Upper lobe of left lung (tissue), 6 donors: ENCODE data around the gene ALX1. TPM values are rescaled to one million over a fixed set of nuclear protein-coding genes. Genes with fewer than 3 reads are reported as not detected.

Experiments used
- ATAC-seq, 2 donors: fragments of 200-7000 bp; cut with Tn5 transposase; one replicate each; pipeline ENCODE4 v1.9.1; 2022; ENCODE audit warnings: mild to moderate bottlenecking in 2 of 2, moderate library complexity in 2 of 2; ENCODE audit not compliant: low FRiP score in 2 of 2
- DNase-seq, 2 donors: peaks; one replicate each; pipeline ENCODE4 v3.0.0-alpha.2; 2019 to 2020
- H3K27ac ChIP-seq, 4 donors: fragments of 200-600 bp; sonication (generic); one replicate each; pipeline ENCODE4 v1.5.1; 2016 to 2019
- H3K27me3 ChIP-seq, 4 donors: fragments of 200-600 bp; sonication (generic); one replicate each; pipeline ENCODE4 v1.5.1; 2017 to 2019
- H3K36me3 ChIP-seq, 4 donors: fragments of 200-600 bp; sonication (generic); one replicate each; pipeline ENCODE4 v1.5.1; 2016 to 2019
- H3K4me1 ChIP-seq, 4 donors: fragments of 200-600 bp; sonication (generic); one replicate each; pipeline ENCODE4 v1.5.1; 2018 to 2019
- H3K4me3 ChIP-seq, 4 donors: fragments of 200-600 bp; sonication (generic); one replicate each; pipeline ENCODE4 v1.5.1; 2017 to 2019; ENCODE audit warnings: mild to moderate bottlenecking in 2 of 4, moderate library complexity in 1 of 4
- H3K9me3 ChIP-seq, 4 donors: fragments of 200-600 bp; sonication (generic); one replicate each; pipeline ENCODE4 v1.5.1; 2018 to 2019
- CTCF ChIP-seq, 6 experiments: fragments of 450-650 bp in 4 of 6; fragments of 200-600 bp in 2 of 6; sonication (generic) in 2 of 6; IDR thresholded peaks; one replicate each; pipeline ENCODE4 v1.5.1; 2016 to 2019; ENCODE audit warnings: antibody characterized with exemption in 6 of 6
- EP300 ChIP-seq, 4 donors: sonication (generic); formaldehyde crosslinking; IDR thresholded peaks; one replicate each; pipeline ENCODE4 v1.5.1; 2017; ENCODE audit warnings: antibody characterized with exemption in 4 of 4, control low read depth in 2 of 4
- POLR2A ChIP-seq, 4 donors: fragments of 450-650 bp; IDR thresholded peaks; one replicate each; pipeline ENCODE4 v1.5.1; 2016 to 2017; ENCODE audit warnings: antibody characterized with exemption in 4 of 4, mild to moderate bottlenecking in 2 of 4
- POLR2AphosphoS5 ChIP-seq, 2 donors: sonication (generic); formaldehyde crosslinking; IDR thresholded peaks; one replicate each; pipeline ENCODE4 v1.5.1; 2017; ENCODE audit warnings: antibody characterized with exemption in 2 of 2
- WGBS, 2 donors: methylation state at CpG; one replicate each; pipeline ENCODE4 v1.1.5; 2017 to 2018; 5-methylcytosine and 5-hydroxymethylcytosine counted together
- total RNA-seq, 6 donors: library from RNA; depleted of rRNA in 4 of 6; stranded (reverse); fragments of >200 nt in 4 of 6; gene quantifications; one replicate each; pipeline versions ENCODE4 v1.1.0 to v1.2.1, GENCODE V29; 2016 to 2021
- donor health status: DM: no; HTN: no; CAD: no; lungs with moderate emphysema.
- donor health status: DM: no; HTN: yes; CAD: no; lungs with severe emphysema.

ALX1 gene
- total RNA-seq, 6 donors from 2014 or later: 0.89 TPM; not detected in 5

- peaks cover 0 to 41% (median 15%) of the 10 kb centered on the region in 4 donors for H3K27me3 ChIP-seq
- peaks cover 11 to 25% (median 12%) of the 10 kb centered on the region in 4 donors for H3K4me1 ChIP-seq
- no peak overlapping the region for H3K4me3 ChIP-seq
- H3K27ac ChIP-seq: no peak overlapping the region
- no peaks in the 10 kb centered on the region for H3K36me3 ChIP-seq
- ATAC-seq: no peak
- whole genome bisulfite sequencing, 2 donors: 21 to 31% methylated on average over 3 of the region's 3 CpGs
- peaks cover 0 to 3% (median 0%) of the 10 kb centered on the region in 4 donors for H3K9me3 ChIP-seq
- no peak for DNase-seq
- TF ChIP-seq CTCF (IDR thresholded peaks at IDR 0.05) (no peak), EP300 (IDR thresholded peaks at IDR 0.05) (no peak), POLR2A (IDR thresholded peaks at IDR 0.05) (no peak)
These were observed 2.8 kb upstream of the ALX1 start for GRCh38 chr12:85277191-85277590.

GRCh38 chr12:85277900-85278597 lies 2.0 kb upstream of the ALX1 start:
- Histone ChIP-seq H3K4me3 (no peak overlapping the region), H3K4me1 (peaks cover 11 to 25% (median 12%) of the 10 kb centered on the region in 4 donors), H3K27ac (no peak overlapping the region), H3K9me3 (peaks cover 0 to 3% (median 0%) of the 10 kb centered on the region in 4 donors), H3K27me3 (peaks cover 0 to 41% (median 15%) of the 10 kb centered on the region in 4 donors), H3K36me3 (no peaks in the 10 kb centered on the region)
- DNase-seq (no peak), ATAC-seq (no peak)
- 19 to 27% methylated on average over 14 to 30 of the region's 30 CpGs for WGBS, 2 donors
- TF ChIP-seq EP300 (IDR thresholded peaks at IDR 0.05) (no peak), POLR2AphosphoS5 (IDR thresholded peaks at IDR 0.05) (no peak), CTCF (IDR thresholded peaks at IDR 0.05) (no peak), POLR2A (IDR thresholded peaks at IDR 0.05) (no peak)

GRCh38 chr12:85278598-85279448 lies 1.2 kb upstream of the ALX1 start:
- H3K36me3 ChIP-seq: no peaks in the 10 kb centered on the region
- peak in 1 of 2 donors; percentile 59 for DNase-seq
- no peak for ATAC-seq
- peaks cover 11 to 19% (median 12%) of the 10 kb centered on the region in 4 donors for H3K4me1 ChIP-seq
- no peak overlapping the region for H3K4me3 ChIP-seq
- TF ChIP-seq POLR2AphosphoS5 (IDR thresholded peaks at IDR 0.05) (no peak), POLR2A (IDR thresholded peaks at IDR 0.05) (no peak), EP300 (IDR thresholded peaks at IDR 0.05) (no peak), CTCF (IDR thresholded peaks at IDR 0.05) (no peak)
- H3K27ac ChIP-seq: no peak overlapping the region
- peaks cover 0 to 45% (median 15%) of the 10 kb centered on the region in 4 donors for H3K27me3 ChIP-seq
- WGBS, 2 donors: 33 to 48% methylated on average over 23 to 35 of the region's 37 CpGs
- peaks cover 0 to 3% (median 0%) of the 10 kb centered on the region in 4 donors for H3K9me3 ChIP-seq

DNA sequence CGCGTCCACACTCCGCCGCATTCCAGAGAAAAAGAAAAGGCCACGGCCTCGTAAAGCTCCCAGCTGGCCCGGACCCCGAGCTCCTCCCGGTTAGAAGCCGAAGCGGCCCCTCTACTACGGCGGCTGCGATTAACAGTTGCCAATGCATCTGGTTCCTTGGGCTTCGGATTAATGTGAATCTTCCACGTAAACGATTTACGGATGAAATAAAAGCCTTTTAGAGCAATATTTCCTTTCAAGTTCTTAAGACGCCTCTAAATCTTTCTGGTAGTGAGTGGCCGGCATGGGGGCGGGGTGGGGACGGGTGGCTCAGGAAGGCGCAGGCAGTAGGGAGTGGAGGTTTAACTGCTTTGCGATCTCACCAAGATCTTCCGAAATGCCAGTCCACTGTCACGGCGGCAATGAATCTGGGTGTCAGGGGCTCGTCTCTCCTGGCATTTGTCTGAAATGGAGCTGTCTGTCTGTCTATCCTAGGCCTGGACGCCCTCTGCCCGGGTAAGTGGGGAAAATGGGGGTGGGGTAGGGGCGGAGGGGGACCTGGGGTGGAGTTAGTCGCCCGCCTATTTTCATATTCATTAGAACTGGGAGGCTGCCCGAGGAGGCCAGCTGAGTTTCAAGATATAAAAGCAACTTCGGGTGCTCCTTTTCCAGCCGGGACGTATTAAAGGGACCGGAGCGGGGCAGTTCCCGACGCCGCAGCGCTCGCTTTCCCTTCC lies 413 bp upstream of the ALX1 start:
- Histone ChIP-seq H3K27ac (no peak overlapping the region), H3K4me1 (peaks cover 11 to 19% (median 12%) of the 10 kb centered on the region in 4 donors), H3K4me3 (peak overlapping the region in 3 of 4 donors; percentile 13 to 34 (median 29)), H3K36me3 (no peaks in the 10 kb centered on the region), H3K9me3 (peaks cover 0 to 3% (median 0%) of the 10 kb centered on the region in 4 donors), H3K27me3 (peaks cover 0 to 45% (median 15%) of the 10 kb centered on the region in 4 donors)
- DNase-seq: peak in 1 of 2 donors; percentile 47
- WGBS, 2 donors: 7% methylated on average over 38 to 43 of the region's 44 CpGs
- peak; percentile 26 to 64 for ATAC-seq
- no peak for TF ChIP-seq POLR2A (IDR thresholded peaks at IDR 0.05)
- TF ChIP-seq EP300 (IDR thresholded peaks at IDR 0.05): no peak
- no peak for TF ChIP-seq CTCF (IDR thresholded peaks at IDR 0.05)
- TF ChIP-seq POLR2AphosphoS5 (IDR thresholded peaks at IDR 0.05): no peak
